HL-60 (cell line): ENCODE data around the gene CNRIP1.

Experiments used
- DNase-seq, 2 experiments: peaks; one replicate each; pipeline ENCODE4 v3.0.0-alpha.2; 2010 to 2020; ENCODE audit warnings: low read depth in 1 of 2, low spot score in 1 of 2
- H3K27ac ChIP-seq: fragments of 250-450 bp; sonication (Bioruptor Pico); replicated peaks from 2 replicates; pipeline ENCODE4 v1.5.1; 2020; ENCODE audit warnings: mild to moderate bottlenecking, moderate library complexity
- H3K27me3 ChIP-seq: fragments of 250-450 bp; sonication (Bioruptor Pico); 2 replicates; pipeline ENCODE4 v1.5.1; 2021; ENCODE audit warnings: mild to moderate bottlenecking, moderate library complexity; ENCODE audit not compliant: insufficient read depth, poor library complexity, severe bottlenecking
- H3K4me3 ChIP-seq: replicated peaks from 2 replicates; pipeline ENCODE4 v1.5.1; 2011; ENCODE audit warnings: mild to moderate bottlenecking, control low read depth, low read length; ENCODE audit not compliant: insufficient read depth
- GABPA ChIP-seq: IDR thresholded peaks from 2 replicates; pipeline ENCODE4 v1.6.1; 2012; ENCODE audit warnings: low read depth
- POLR2AphosphoS5 ChIP-seq: IDR thresholded peaks from 2 replicates; pipeline ENCODE4 v1.6.1; 2012; ENCODE audit warnings: low read depth
- SPI1 ChIP-seq: IDR thresholded peaks from 2 replicates; pipeline ENCODE4 v1.6.1; 2012; ENCODE audit warnings: low read depth, mild to moderate bottlenecking, borderline replicate concordance
- TF ChIP-seq, protein P1 (sequence below): IDR thresholded peaks from 2 replicates; pipeline ENCODE4 v1.6.1; 2012; ENCODE audit warnings: low read depth; ENCODE audit not compliant: insufficient replicate concordance
- TF ChIP-seq, protein P2 (sequence below): IDR thresholded peaks from one replicate; pipeline ENCODE4 v1.5.1; 2011; ENCODE audit warnings: low read length, control low read depth, inconsistent platforms; ENCODE audit not compliant: insufficient read depth

Gene CNRIP1

DNA sequence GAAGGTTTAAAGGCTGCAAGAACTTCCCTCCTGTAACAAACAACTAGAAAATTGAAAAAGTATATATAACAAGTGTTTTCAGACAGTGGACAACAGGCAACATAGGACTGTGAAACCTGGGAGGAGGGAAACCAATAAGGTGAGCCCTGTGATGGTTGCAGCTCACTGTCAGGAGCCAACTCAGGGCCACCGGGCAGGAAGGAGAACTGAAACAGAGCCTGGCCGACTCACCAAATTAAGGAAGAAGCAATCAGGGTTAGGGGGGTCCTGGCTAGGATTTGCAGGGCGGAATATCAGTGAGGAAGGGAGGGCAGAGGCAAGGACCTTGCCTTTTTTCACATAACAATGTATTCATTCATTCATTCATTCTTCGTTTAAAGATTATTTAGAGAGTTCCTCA, 21.8 kb upstream of the CNRIP1 start:
- Histone ChIP-seq H3K4me3 (no peak overlapping the region), H3K27me3 (no peaks in the 10 kb centered on the region), H3K27ac (no peak overlapping the region)
- DNase-seq = no peak
- TF ChIP-seq POLR2AphosphoS5 (no peak), SPI1 (no peak), GABPA (no peak)
- TF ChIP-seq, protein P1, sequence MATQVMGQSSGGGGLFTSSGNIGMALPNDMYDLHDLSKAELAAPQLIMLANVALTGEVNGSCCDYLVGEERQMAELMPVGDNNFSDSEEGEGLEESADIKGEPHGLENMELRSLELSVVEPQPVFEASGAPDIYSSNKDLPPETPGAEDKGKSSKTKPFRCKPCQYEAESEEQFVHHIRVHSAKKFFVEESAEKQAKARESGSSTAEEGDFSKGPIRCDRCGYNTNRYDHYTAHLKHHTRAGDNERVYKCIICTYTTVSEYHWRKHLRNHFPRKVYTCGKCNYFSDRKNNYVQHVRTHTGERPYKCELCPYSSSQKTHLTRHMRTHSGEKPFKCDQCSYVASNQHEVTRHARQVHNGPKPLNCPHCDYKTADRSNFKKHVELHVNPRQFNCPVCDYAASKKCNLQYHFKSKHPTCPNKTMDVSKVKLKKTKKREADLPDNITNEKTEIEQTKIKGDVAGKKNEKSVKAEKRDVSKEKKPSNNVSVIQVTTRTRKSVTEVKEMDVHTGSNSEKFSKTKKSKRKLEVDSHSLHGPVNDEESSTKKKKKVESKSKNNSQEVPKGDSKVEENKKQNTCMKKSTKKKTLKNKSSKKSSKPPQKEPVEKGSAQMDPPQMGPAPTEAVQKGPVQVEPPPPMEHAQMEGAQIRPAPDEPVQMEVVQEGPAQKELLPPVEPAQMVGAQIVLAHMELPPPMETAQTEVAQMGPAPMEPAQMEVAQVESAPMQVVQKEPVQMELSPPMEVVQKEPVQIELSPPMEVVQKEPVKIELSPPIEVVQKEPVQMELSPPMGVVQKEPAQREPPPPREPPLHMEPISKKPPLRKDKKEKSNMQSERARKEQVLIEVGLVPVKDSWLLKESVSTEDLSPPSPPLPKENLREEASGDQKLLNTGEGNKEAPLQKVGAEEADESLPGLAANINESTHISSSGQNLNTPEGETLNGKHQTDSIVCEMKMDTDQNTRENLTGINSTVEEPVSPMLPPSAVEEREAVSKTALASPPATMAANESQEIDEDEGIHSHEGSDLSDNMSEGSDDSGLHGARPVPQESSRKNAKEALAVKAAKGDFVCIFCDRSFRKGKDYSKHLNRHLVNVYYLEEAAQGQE = no peak

DNA sequence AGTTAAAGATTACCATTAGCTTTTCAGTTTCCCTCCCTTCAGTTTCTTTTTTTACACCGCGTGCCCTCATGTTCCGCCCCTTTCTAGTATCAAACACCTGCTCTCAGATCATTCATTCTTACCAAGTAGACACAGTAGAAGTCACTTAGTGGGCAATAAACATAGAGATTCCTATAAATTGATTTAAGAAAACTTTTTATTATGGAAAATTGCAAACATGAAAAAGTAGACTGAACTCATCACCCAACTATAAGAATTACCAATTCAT, 21.2 kb upstream of the CNRIP1 start:
- Histone ChIP-seq H3K4me3 (no peak overlapping the region), H3K27me3 (no peaks in the 10 kb centered on the region), H3K27ac (no peak overlapping the region)
- TF ChIP-seq GABPA (no peak), SPI1 (no peak), POLR2AphosphoS5 (no peak)
- TF ChIP-seq, protein P2, sequence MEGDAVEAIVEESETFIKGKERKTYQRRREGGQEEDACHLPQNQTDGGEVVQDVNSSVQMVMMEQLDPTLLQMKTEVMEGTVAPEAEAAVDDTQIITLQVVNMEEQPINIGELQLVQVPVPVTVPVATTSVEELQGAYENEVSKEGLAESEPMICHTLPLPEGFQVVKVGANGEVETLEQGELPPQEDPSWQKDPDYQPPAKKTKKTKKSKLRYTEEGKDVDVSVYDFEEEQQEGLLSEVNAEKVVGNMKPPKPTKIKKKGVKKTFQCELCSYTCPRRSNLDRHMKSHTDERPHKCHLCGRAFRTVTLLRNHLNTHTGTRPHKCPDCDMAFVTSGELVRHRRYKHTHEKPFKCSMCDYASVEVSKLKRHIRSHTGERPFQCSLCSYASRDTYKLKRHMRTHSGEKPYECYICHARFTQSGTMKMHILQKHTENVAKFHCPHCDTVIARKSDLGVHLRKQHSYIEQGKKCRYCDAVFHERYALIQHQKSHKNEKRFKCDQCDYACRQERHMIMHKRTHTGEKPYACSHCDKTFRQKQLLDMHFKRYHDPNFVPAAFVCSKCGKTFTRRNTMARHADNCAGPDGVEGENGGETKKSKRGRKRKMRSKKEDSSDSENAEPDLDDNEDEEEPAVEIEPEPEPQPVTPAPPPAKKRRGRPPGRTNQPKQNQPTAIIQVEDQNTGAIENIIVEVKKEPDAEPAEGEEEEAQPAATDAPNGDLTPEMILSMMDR = no peak
- TF ChIP-seq, protein P1 = no peak
- no peak for DNase-seq

DNA sequence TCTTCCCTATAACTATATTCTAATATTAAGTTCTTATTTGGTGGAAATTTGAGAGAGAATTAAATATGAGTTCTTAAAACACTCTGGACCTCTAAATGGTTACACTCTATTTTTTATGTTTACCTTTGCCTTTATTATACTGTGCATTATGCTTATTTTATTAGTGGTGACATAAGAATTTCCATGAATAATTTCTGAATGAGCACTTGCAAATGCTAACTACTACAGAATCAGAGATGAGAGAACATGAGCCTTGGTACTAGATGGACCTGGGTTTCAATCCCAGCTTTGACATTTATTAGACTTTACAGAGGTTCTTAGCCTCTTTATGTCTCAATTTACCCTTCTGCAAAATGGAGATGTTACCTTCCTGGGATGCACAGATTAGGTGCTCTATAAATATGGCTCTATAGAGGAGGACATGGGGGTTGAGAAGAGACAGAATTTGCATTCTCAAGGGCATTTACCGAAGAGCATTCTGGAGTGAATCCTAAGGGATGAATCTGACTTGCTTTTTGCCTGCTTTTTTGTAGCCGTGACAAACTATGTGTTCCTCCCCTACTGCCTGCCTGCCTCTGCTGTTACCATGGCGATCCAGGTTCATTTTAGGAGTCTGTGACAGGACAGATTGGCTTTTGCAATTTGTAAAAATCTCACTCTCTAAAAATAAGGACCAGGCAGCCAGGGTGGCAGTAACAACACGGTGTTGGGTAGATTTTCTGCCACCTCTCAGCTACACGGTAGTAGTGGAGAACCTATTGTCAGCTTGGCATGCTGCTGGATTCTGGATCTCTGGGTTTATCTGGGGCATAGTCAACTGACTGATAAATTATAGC, 20.7 kb upstream of the CNRIP1 start:
- Histone ChIP-seq H3K4me3 (no peak overlapping the region), H3K27ac (no peak overlapping the region), H3K27me3 (no peaks in the 10 kb centered on the region)
- DNase-seq = no peak
- TF ChIP-seq, protein P2 = no peak
- TF ChIP-seq, protein P1 = no peak
- no peak for TF ChIP-seq POLR2AphosphoS5
- TF ChIP-seq SPI1 = no peak
- TF ChIP-seq GABPA = no peak
